GM18870 (cell line): ENCODE measurements around the gene SLC2A9.

Experiments used
- ATAC-seq: cut with Tn5 transposase; IDR thresholded peaks from one replicate; pipeline ENCODE4 v1.9.1; 2021; ENCODE audit warnings: moderate library complexity; ENCODE audit not compliant: unreplicated experiment

Gene SLC2A9

DNA sequence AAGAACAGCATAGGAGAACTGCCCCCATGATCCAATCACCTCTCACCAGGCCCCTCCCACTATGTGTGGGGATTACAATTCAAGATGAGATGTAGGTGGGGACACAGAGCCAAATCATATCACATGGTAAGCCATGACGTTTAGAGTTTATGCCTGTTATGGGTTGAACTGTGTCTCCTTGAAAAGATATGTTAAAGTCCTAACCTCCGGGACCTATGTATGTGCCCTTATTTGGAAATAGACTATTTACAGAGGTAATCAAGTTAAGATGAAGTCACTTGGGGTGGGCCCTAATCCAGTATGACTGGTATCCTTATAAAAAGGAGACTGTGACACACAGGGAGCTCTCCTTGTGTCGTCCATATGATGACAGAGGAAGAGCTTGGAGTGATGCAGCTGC lies 25.2 kb upstream of the SLC2A9 start:
- no peak for ATAC-seq

DNA sequence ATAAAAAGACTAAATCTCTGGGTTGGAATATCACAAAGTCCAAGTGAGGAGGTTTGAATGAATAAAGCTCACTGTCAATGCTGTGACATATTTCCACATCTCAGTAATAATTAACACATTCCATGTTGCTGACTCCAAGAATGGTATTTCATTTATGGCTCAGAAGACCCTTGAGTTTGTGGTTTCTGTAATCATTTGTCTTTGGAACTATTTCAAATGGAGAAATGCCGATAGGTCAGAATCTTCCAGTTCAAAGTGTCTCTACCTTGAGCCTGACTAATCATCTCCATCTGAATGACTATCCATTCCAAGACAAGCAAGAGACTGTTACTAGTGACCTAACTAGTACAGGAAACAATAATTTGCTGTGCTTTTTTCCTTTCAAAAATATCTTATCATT lies 24.2 kb upstream of the SLC2A9 start:
- no peak for ATAC-seq

DNA sequence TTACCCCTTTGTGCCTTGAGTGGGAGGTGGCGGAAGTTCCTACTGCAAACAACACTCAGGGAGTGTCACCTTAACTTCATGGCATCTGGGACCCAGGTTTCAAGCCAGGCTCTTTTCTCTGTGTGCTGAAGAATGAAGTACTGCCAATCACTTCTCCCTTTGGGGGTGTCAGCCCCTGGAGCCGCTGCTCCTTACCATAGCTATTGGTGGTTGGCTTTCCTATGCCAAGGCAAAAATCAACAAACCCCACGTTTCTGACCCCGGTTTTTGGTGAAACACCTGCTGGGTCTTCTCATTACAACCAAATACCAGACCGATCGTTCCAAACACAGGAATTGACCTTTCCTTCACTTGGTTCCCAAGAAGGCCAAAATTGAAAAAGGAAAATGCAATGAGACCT lies 19.7 kb upstream of the SLC2A9 start:
- no peak for ATAC-seq

GRCh38 chr4:10040049-10040892 lies 19.0 kb upstream of the SLC2A9 start:
- ATAC-seq: no peak

DNA sequence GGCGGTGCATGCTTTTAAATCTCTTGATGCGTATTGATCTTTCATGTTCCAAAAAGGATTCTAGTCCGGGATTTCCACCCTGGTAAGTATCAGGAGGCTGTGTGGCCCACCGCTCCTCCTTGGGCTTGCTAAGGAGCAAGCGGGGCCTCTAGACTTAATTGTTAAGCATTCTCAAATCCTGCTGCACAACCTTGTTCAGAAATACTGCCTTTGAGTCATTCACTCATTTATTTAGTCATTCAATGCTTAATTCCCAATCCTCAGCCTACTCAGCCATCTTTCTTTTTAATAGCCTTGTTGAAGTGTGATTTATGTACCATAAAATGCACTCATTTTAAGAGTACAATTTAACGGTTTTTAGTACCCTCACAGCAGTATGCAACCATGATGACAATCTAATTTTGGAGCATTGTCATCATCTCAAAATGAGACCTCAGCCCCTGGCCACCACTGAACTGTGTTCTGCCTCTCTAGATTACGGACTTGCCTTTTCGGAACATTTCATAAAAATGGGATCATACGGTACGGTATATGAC lies 15.6 kb upstream of the SLC2A9 start:
- no peak for ATAC-seq

DNA sequence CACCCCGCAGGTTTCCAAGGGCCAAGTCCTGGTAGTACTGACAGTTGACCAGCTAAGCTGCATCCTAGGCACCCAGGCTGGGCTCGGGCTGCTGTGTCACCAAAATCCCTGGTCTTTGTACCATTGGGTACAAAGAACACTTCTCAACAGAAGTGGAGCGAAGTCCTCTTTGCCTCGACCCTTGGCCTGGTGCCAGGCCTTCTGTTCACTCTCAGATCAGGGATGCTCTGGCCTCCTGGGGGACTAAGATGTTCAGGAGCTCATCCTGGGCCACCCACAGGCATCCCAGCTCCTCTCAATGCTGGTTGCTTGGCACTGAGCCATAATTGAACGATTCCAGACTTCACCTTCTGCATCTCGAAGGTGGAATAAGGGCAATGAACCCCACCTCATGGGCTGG lies 13.8 kb upstream of the SLC2A9 start:
- no peak for ATAC-seq

GRCh38 chr4:10034612-10035104 lies 13.4 kb upstream of the SLC2A9 start:
- ATAC-seq: no peak

- ATAC-seq: no peak
Measured at GRCh38 chr4:10034136-10034535, 12.8 kb upstream of the SLC2A9 start.

GRCh38 chr4:10033191-10033881 lies 12.0 kb upstream of the SLC2A9 start:
- no peak for ATAC-seq

GRCh38 chr4:10032625-10033024 lies 11.3 kb upstream of the SLC2A9 start:
- no peak for ATAC-seq

GRCh38 chr4:10031668-10032590 lies 10.6 kb upstream of the SLC2A9 start:
- no peak for ATAC-seq

GRCh38 chr4:10030972-10031667 lies 9.8 kb upstream of the SLC2A9 start:
- no peak for ATAC-seq

DNA sequence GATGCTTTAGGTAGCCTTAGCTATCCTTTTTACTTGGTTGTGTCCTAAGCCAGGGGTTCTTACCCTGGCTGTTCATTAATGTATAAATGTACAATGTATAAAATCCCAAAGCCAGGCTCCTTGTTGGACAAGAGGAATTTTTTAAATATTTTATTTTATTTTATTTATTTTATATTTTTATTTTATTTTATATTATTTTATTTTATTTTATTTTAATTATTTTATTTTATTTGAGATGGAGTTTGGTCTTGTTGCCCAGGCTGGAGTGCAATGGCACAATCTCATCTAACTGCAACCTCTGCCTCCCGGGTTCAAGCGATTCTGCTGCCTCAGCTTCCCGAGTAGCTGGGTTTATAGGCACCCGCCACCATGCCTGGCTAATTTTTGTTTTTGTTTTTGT lies 8.1 kb upstream of the SLC2A9 start:
- no peak for ATAC-seq

- ATAC-seq: no peak
Measured at GRCh38 chr4:10028910-10029309, 7.6 kb upstream of the SLC2A9 start.

GRCh38 chr4:10026485-10026884 lies 5.2 kb upstream of the SLC2A9 start:
- no peak for ATAC-seq

- ATAC-seq: no peak
Measured at GRCh38 chr4:10025230-10025806, 4.0 kb upstream of the SLC2A9 start.

- ATAC-seq: no peak
Measured at GRCh38 chr4:10024303-10024702, 3.0 kb upstream of the SLC2A9 start.

- ATAC-seq: no peak
Measured at GRCh38 chr4:10023806-10024205, 2.5 kb upstream of the SLC2A9 start.

- ATAC-seq: no peak
Measured at GRCh38 chr4:10023050-10023419, 1.7 kb upstream of the SLC2A9 start.
